ENCODE data around the gene TEC. TPM values are rescaled to one million over a fixed set of nuclear protein-coding genes. Genes with fewer than 3 reads are reported as not detected.

The TEC gene
- total and polyA plus RNA-seq, 7 donors, result 0.80 to 2.0 (median 0.92) TPM

DNA sequence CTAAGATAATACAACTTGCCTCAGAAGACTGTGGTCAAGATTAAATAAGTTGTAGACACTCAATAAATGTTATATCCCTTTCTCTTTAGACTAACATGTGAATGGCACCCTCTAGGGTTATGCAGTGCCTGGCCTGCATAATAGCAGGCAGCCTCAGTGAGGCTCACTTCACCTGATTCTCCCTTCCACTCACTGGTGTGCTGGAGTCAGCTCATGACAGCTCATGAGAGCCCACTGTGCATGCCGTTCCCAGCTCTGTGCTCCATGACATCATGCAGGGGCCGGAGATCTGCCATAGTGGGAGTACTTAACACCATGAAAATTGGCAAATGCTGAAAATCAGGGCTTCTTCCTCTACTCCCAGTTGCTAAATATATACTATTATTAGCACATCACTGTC is 64.5 kb downstream of the TEC start:
- TF ChIP-seq, protein P1, sequence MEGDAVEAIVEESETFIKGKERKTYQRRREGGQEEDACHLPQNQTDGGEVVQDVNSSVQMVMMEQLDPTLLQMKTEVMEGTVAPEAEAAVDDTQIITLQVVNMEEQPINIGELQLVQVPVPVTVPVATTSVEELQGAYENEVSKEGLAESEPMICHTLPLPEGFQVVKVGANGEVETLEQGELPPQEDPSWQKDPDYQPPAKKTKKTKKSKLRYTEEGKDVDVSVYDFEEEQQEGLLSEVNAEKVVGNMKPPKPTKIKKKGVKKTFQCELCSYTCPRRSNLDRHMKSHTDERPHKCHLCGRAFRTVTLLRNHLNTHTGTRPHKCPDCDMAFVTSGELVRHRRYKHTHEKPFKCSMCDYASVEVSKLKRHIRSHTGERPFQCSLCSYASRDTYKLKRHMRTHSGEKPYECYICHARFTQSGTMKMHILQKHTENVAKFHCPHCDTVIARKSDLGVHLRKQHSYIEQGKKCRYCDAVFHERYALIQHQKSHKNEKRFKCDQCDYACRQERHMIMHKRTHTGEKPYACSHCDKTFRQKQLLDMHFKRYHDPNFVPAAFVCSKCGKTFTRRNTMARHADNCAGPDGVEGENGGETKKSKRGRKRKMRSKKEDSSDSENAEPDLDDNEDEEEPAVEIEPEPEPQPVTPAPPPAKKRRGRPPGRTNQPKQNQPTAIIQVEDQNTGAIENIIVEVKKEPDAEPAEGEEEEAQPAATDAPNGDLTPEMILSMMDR (IDR thresholded peaks at IDR 0.05), result no peak
- no peaks in the 10 kb centered on the region for H3K4me1 ChIP-seq
- no peak for DNase-seq
- intact Hi-C loops (cut with DNase I), result no loop called here
- H3K4me3 ChIP-seq, result no peak overlapping the region
- H3K27ac ChIP-seq, result no peak overlapping the region
- H3K36me3 ChIP-seq (ENCODE audit: insufficient read depth in 1 of 2, low read depth in 1 of 2), result no peaks in the 10 kb centered on the region
- H3K27me3 ChIP-seq (ENCODE audit: insufficient read depth in 3 of 3, low read length in 2 of 3), result no peaks in the 10 kb centered on the region
- ATAC-seq, result no peak
- WGBS, 3 donors, result 29 to 50% (median 49%) methylated on average over 2 of the region's 2 CpGs
- H3K9me3 ChIP-seq, result no peaks in the 10 kb centered on the region

- no peaks in the 10 kb centered on the region for H3K36me3 ChIP-seq (ENCODE audit: insufficient read depth in 1 of 2, low read depth in 1 of 2)
- H3K4me3 ChIP-seq, result no peak overlapping the region
- ATAC-seq (no peak), DNase-seq (no peak)
- H3K9me3 ChIP-seq, result no peaks in the 10 kb centered on the region
- H3K27ac ChIP-seq, result no peak overlapping the region
- TF ChIP-seq, protein P1 (IDR thresholded peaks at IDR 0.05), result no peak
- intact Hi-C loops (cut with DNase I), result no loop called here
- WGBS, 3 donors, result 57 to 80% (median 63%) methylated on average over 3 of the region's 3 CpGs
- H3K27me3 ChIP-seq (ENCODE audit: insufficient read depth in 3 of 3, low read length in 2 of 3), result no peaks in the 10 kb centered on the region
- H3K4me1 ChIP-seq, result no peaks in the 10 kb centered on the region
Observed at GRCh38 chr4:48203819-48204218, 65.8 kb downstream of the TEC start.

- no peaks in the 10 kb centered on the region for H3K9me3 ChIP-seq
- TF ChIP-seq, protein P1 (IDR thresholded peaks at IDR 0.05), result no peak
- no peaks in the 10 kb centered on the region for H3K27me3 ChIP-seq (ENCODE audit: insufficient read depth in 3 of 3, low read length in 2 of 3)
- 85 to 86% (median 86%) methylated on average over 5 of the region's 5 CpGs for WGBS, 3 donors
- H3K4me3 ChIP-seq, result no peak overlapping the region
- no peak for ATAC-seq
- no peaks in the 10 kb centered on the region for H3K36me3 ChIP-seq (ENCODE audit: insufficient read depth in 1 of 2, low read depth in 1 of 2)
- DNase-seq, result no peak
- H3K4me1 ChIP-seq, result no peaks in the 10 kb centered on the region
- intact Hi-C loops (cut with DNase I), result no loop called here
- H3K27ac ChIP-seq, result no peak overlapping the region
Observed at GRCh38 chr4:48197643-48198237, 71.9 kb downstream of the TEC start.

- TF ChIP-seq, protein P1 (IDR thresholded peaks at IDR 0.05), result no peak
Observed at GRCh38 chr4:48196758-48197504, 72.7 kb downstream of the TEC start.

More at GRCh38 chr4:48196758-48197504, 72.7 kb downstream of the TEC start:
- Histone ChIP-seq H3K27me3 (ENCODE audit: insufficient read depth in 3 of 3, low read length in 2 of 3) (no peaks in the 10 kb centered on the region), H3K36me3 (ENCODE audit: insufficient read depth in 1 of 2, low read depth in 1 of 2) (no peaks in the 10 kb centered on the region), H3K9me3 (no peaks in the 10 kb centered on the region), H3K4me1 (no peaks in the 10 kb centered on the region), H3K27ac (no peak overlapping the region), H3K4me3 (no peak overlapping the region)
- ATAC-seq (no peak), DNase-seq (no peak)
- 74 to 78% (median 77%) methylated on average over 9 of the region's 9 CpGs for WGBS, 3 donors
- intact Hi-C loops (cut with DNase I), result no loop called here

Measured in psoas muscle (tissue), 8 donors.